Measurements from ENCODE around the gene HSD17B11. TPM values are rescaled to one million over a fixed set of nuclear protein-coding genes. Genes with fewer than 3 reads are reported as not detected.

The HSD17B11 gene
- total RNA-seq, 1 experiment from 2014 or later: 14.0 TPM

DNA sequence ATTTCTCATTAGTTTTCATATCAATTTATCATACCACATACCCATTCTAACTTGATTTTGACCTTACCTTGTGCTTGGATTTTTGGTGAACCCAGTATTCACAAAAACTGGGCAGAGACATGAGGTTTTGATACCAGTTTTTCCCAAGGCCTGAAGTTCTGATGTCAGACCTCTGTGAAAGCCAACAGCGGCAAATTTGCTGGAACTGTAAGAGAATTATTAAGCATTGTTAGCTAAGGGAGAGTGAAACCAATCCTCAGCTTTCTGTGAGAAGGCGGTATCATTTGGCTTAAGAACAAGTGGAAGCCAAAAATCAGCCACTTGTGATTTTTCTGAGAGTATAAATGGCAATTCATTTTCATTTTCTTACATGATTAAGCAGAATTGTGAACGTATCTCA is 77.2 kb downstream of the HSD17B11 start:
- Mint-ChIP-seq H3K4me3 (no peak overlapping the region), H3K27ac (no peak overlapping the region), H3K4me1 (0 out of 2 replicates have a peak, but pooled peaks cover 2% of the 10 kb centered on the region), H3K27me3 (ENCODE audit: low read depth) (no peaks in the 10 kb centered on the region), H3K36me3 (no peaks in the 10 kb centered on the region), H3K9me3 (no peaks in the 10 kb centered on the region)
- POLR2A ChIA-PET: no interaction called here
- DNase-seq (ENCODE audit: low spot score): no peak
- no peak for ATAC-seq
- CTCF ChIA-PET: no interaction called here
- TF ChIP-seq, protein P1, sequence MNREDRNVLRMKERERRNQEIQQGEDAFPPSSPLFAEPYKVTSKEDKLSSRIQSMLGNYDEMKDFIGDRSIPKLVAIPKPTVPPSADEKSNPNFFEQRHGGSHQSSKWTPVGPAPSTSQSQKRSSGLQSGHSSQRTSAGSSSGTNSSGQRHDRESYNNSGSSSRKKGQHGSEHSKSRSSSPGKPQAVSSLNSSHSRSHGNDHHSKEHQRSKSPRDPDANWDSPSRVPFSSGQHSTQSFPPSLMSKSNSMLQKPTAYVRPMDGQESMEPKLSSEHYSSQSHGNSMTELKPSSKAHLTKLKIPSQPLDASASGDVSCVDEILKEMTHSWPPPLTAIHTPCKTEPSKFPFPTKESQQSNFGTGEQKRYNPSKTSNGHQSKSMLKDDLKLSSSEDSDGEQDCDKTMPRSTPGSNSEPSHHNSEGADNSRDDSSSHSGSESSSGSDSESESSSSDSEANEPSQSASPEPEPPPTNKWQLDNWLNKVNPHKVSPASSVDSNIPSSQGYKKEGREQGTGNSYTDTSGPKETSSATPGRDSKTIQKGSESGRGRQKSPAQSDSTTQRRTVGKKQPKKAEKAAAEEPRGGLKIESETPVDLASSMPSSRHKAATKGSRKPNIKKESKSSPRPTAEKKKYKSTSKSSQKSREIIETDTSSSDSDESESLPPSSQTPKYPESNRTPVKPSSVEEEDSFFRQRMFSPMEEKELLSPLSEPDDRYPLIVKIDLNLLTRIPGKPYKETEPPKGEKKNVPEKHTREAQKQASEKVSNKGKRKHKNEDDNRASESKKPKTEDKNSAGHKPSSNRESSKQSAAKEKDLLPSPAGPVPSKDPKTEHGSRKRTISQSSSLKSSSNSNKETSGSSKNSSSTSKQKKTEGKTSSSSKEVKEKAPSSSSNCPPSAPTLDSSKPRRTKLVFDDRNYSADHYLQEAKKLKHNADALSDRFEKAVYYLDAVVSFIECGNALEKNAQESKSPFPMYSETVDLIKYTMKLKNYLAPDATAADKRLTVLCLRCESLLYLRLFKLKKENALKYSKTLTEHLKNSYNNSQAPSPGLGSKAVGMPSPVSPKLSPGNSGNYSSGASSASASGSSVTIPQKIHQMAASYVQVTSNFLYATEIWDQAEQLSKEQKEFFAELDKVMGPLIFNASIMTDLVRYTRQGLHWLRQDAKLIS (CRISPR knock-in tag; IDR thresholded peaks at IDR 0.05; ENCODE audit: borderline replicate concordance): no peak
- TF ChIP-seq, protein P2, sequence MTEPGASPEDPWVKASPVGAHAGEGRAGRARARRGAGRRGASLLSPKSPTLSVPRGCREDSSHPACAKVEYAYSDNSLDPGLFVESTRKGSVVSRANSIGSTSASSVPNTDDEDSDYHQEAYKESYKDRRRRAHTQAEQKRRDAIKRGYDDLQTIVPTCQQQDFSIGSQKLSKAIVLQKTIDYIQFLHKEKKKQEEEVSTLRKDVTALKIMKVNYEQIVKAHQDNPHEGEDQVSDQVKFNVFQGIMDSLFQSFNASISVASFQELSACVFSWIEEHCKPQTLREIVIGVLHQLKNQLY (CRISPR knock-in tag; IDR thresholded peaks at IDR 0.05): no peak
- TF ChIP-seq TCF7 (CRISPR knock-in tag; IDR thresholded peaks at IDR 0.05; ENCODE audit: low read depth) (no peak), USF2 (CRISPR knock-in tag; IDR thresholded peaks at IDR 0.05) (no peak), GRHL2 (CRISPR knock-in tag; IDR thresholded peaks at IDR 0.05; ENCODE audit: insufficient replicate concordance, severe bottlenecking) (no peak), SMAD3 (CRISPR knock-in tag; IDR thresholded peaks at IDR 0.05; ENCODE audit: borderline replicate concordance) (no peak), TEAD1 (CRISPR knock-in tag; IDR thresholded peaks at IDR 0.05) (no peak), IRF2 (CRISPR knock-in tag; IDR thresholded peaks at IDR 0.05; ENCODE audit: borderline replicate concordance, low read depth) (no peak), MYBL2 (CRISPR knock-in tag; IDR thresholded peaks at IDR 0.05) (no peak), ZNF317 (CRISPR knock-in tag; IDR thresholded peaks at IDR 0.05; ENCODE audit: borderline replicate concordance, low read depth) (no peak), NR2C2 (CRISPR knock-in tag; IDR thresholded peaks at IDR 0.05) (no peak), RORB (CRISPR knock-in tag; IDR thresholded peaks at IDR 0.05) (no peak), TP53 (CRISPR knock-in tag; IDR thresholded peaks at IDR 0.05) (no peak), ZNF263 (CRISPR knock-in tag; IDR thresholded peaks at IDR 0.05; ENCODE audit: low read depth) (no peak), GABPB1 (CRISPR knock-in tag; IDR thresholded peaks at IDR 0.05) (no peak), ZNF396 (CRISPR knock-in tag; IDR thresholded peaks at IDR 0.05; ENCODE audit: borderline replicate concordance) (no peak), ERG (CRISPR knock-in tag; IDR thresholded peaks at IDR 0.05) (no peak), ZNF138 (CRISPR knock-in tag; conservative IDR thresholded peaks at IDR 0.05) (no peak), CDX4 (CRISPR knock-in tag; IDR thresholded peaks at IDR 0.05; ENCODE audit: borderline replicate concordance) (no peak)
- TF ChIP-seq, protein P3, sequence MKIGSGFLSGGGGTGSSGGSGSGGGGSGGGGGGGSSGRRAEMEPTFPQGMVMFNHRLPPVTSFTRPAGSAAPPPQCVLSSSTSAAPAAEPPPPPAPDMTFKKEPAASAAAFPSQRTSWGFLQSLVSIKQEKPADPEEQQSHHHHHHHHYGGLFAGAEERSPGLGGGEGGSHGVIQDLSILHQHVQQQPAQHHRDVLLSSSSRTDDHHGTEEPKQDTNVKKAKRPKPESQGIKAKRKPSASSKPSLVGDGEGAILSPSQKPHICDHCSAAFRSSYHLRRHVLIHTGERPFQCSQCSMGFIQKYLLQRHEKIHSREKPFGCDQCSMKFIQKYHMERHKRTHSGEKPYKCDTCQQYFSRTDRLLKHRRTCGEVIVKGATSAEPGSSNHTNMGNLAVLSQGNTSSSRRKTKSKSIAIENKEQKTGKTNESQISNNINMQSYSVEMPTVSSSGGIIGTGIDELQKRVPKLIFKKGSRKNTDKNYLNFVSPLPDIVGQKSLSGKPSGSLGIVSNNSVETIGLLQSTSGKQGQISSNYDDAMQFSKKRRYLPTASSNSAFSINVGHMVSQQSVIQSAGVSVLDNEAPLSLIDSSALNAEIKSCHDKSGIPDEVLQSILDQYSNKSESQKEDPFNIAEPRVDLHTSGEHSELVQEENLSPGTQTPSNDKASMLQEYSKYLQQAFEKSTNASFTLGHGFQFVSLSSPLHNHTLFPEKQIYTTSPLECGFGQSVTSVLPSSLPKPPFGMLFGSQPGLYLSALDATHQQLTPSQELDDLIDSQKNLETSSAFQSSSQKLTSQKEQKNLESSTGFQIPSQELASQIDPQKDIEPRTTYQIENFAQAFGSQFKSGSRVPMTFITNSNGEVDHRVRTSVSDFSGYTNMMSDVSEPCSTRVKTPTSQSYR (CRISPR knock-in tag; IDR thresholded peaks at IDR 0.05): no peak
